Diencephalon (tissue), 1 donor: ENCODE data around the gene FAM209A. TPM values are rescaled to one million over a fixed set of nuclear protein-coding genes. Genes with fewer than 3 reads are reported as not detected.

ENCODE experiments used
- total RNA-seq: library from RNA; depleted of rRNA; stranded (reverse); fragments of >200 nt; gene quantifications from one replicate; pipeline ENCODE4 v1.2.3, GENCODE V29; 2014

FAM209A gene, protein sequence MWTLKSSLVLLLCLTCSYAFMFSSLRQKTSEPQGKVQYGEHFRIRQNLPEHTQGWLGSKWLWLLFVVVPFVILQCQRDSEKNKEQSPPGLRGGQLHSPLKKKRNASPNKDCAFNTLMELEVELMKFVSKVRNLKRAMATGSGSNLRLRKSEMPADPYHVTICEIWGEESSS
- not detected for total RNA-seq

DNA sequence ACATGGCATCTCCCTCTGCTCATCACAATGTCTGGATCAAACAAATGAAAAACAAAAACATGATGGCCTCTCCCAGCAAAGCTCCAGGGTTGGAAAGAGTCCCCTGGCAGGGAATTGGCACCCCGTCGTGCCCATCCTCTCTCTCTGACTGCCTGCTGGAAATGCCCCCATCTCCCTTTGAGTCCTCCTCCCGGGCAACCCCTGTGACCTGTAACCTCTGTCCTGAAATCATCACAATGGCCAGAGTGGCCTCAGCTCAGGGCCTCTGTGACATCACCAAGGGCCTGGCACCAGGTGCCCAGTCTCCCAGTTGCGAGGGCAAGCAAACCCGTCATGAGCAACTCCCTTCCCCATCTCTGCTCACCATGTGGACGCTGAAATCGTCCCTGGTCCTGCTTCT, at the start of gene FAM209A:
FAM209A (plus strand) TSS at position 301 of the 400 bp plus-strand sequence; CDS start at position 366, 65 bp downstream.

DNA sequence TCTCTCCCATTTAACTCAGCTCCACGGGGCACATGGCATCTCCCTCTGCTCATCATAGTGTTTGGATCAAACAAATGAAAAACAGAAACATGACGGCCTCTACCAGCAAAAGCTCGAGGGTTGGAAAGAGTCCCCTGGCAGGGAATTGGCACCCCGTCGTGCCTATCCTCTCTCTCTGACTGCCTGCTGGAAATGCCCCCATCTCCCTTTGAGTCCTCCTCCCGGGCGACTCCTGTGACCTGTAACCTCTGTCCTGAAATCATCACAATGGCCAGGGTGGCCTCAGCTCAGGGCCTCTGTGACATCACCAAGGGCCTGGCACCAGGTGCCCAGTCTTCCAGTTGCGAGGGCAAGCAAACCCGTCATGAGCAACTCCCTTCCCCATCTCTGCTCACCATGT, 8.4 kb downstream of the FAM209A start, which contains the start of gene FAM209B:
FAM209B (plus strand) TSS at position 301 of the 400 bp plus-strand sequence; CDS start at position 397, 96 bp downstream.

Other genes starting within 250 kb of the FAM209A start
- 17.3 TPM for gene FAM210B, start 165.8 kb upstream of the FAM209A start, total RNA-seq
- gene AURKA, start 132.5 kb upstream of the FAM209A start, total RNA-seq = 8.3 TPM
- gene CSTF1, start 132.1 kb upstream of the FAM209A start, total RNA-seq = 27.2 TPM
- 0.69 TPM for gene CASS4, start 112.5 kb upstream of the FAM209A start, total RNA-seq
- gene RTF2, start 56.1 kb upstream of the FAM209A start, total RNA-seq = 56.1 TPM
- gene FAM209B, start 8.5 kb downstream of the FAM209A start, total RNA-seq = not detected
- under 0.01 TPM for gene TFAP2C, start 104.6 kb downstream of the FAM209A start, total RNA-seq